Uterus (tissue), 4 donors: ENCODE results near the gene CFAP161. TPM values are rescaled to one million over a fixed set of nuclear protein-coding genes. Genes with fewer than 3 reads are reported as not detected.

Source experiments
- DNase-seq, 2 donors: peaks; one replicate each; pipeline ENCODE4 v3.0.0-alpha.2; 2019 to 2020
- H3K27ac ChIP-seq, 2 donors: fragments of 200-600 bp; sonication (generic); 1 replicate in 1 of 2; 2 replicates in 1 of 2; pipeline ENCODE4 v1.5.1; 2016 to 2018
- H3K27me3 ChIP-seq, 2 donors: fragments of 200-600 bp; sonication (generic); one replicate each; pipeline ENCODE4 v1.5.1; 2018 to 2019; ENCODE audit warnings: control low read depth in 1 of 2
- H3K36me3 ChIP-seq, 2 donors: fragments of 200-600 bp; sonication (generic); one replicate each; pipeline ENCODE4 v1.5.1; 2019; ENCODE audit warnings: control low read depth in 1 of 2
- H3K4me1 ChIP-seq, 2 donors: fragments of 200-600 bp; sonication (generic); one replicate each; pipeline ENCODE4 v1.5.1; 2018 to 2019; ENCODE audit warnings: control low read depth in 1 of 2
- H3K4me3 ChIP-seq, 2 donors: fragments of 200-600 bp; sonication (generic); 1 replicate in 1 of 2; 2 replicates in 1 of 2; pipeline ENCODE4 v1.5.1; 2018 to 2019; ENCODE audit warnings: mild to moderate bottlenecking in 1 of 2
- H3K9me3 ChIP-seq, 2 donors: fragments of 200-600 bp; sonication (generic); one replicate each; pipeline ENCODE4 v1.5.1; 2019; ENCODE audit warnings: control low read depth in 1 of 2
- POLR2A ChIP-seq, 2 donors: fragments of 450-650 bp; IDR thresholded peaks; one replicate each; pipeline ENCODE4 v1.6.1; 2016; ENCODE audit warnings: antibody characterized with exemption in 2 of 2, mild to moderate bottlenecking in 1 of 2, moderate library complexity in 1 of 2
- intact Hi-C: fragments of 100-400 bp; cut with DNase I; formaldehyde crosslinking; loops from one replicate; pipeline ENCODE4 v1.15.1; 2023; ENCODE audit warnings: low total_unique reads
- total RNA-seq, 4 donors: library from RNA; depleted of rRNA in 3 of 4; stranded (reverse); fragments of >200 nt in 3 of 4; gene quantifications; one replicate each; pipeline versions ENCODE4 v1.1.0 to v1.2.4, GENCODE V29; 2014 to 2023
- TF ChIP-seq, protein P1 (sequence below), 4 experiments: fragments of 200-600 bp in 2 of 4; fragments of 450-650 bp in 2 of 4; sonication (generic) in 2 of 4; IDR thresholded peaks; one replicate each; pipeline ENCODE4 v1.5.1; 2016 to 2019; ENCODE audit warnings: antibody characterized with exemption in 4 of 4, mild to moderate bottlenecking in 2 of 4, moderate library complexity in 1 of 4
- donor health status: DM: yes; HTN: yes; CAD: no.

Gene CFAP161
- total RNA-seq, 4 donors from 2014 or later: 2.8 to 3.3 TPM; not detected in 2

DNA sequence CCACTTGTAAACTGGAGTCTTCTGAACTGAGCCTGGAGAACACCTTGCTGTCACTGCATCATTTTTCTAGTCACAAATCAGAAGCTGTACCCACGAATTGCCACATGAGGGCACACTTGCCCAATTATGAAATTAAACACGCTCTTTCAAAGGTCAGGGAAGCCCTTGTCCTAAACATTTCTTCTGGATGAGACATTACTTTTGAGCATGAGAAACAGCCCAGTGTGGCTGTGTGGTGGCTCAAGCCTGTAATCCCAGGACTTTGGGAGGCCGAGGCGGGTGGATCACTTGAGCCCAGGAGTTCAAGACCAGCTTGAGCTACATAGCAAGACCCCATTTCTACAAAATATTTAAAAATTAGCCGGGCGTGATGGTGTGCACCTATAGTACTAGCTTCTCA, 27.5 kb upstream of the CFAP161 start:
- H3K27ac ChIP-seq: no peak overlapping the region
- H3K4me1 ChIP-seq: no peaks in the 10 kb centered on the region
- no peaks in the 10 kb centered on the region for H3K27me3 ChIP-seq
- no peak overlapping the region for H3K4me3 ChIP-seq
- peak; percentile 56 to 57 for DNase-seq
- no peaks in the 10 kb centered on the region for H3K9me3 ChIP-seq
- TF ChIP-seq POLR2A (IDR thresholded peaks at IDR 0.05): no peak
- TF ChIP-seq, protein P1, sequence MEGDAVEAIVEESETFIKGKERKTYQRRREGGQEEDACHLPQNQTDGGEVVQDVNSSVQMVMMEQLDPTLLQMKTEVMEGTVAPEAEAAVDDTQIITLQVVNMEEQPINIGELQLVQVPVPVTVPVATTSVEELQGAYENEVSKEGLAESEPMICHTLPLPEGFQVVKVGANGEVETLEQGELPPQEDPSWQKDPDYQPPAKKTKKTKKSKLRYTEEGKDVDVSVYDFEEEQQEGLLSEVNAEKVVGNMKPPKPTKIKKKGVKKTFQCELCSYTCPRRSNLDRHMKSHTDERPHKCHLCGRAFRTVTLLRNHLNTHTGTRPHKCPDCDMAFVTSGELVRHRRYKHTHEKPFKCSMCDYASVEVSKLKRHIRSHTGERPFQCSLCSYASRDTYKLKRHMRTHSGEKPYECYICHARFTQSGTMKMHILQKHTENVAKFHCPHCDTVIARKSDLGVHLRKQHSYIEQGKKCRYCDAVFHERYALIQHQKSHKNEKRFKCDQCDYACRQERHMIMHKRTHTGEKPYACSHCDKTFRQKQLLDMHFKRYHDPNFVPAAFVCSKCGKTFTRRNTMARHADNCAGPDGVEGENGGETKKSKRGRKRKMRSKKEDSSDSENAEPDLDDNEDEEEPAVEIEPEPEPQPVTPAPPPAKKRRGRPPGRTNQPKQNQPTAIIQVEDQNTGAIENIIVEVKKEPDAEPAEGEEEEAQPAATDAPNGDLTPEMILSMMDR (IDR thresholded peaks at IDR 0.05): peak; percentile 70 to 82 (median 75)
- intact Hi-C loops: loop anchor here (10.0 kb wide), 1 partner anchor 158 kb away; no protein-coding TSS in a partner anchor
- no peaks in the 10 kb centered on the region for H3K36me3 ChIP-seq

DNA sequence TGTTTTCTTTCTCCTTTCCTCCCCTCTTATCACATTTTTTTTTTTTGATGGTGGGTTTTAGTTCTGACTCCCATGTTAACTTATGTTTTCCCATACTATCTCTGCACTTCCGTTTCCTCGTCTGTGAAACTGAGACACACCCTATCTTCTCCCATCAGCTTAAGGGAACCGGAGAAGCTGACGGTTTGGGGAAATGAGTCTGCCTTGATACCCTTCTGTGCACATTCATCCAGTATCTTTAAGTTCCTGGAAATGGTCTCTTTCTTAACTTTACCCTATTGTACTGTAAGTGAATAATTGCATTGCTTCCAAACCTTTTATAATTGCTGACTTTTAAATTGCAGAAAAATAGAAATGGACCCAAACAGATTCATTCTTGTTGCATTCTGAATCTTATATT, 26.2 kb upstream of the CFAP161 start:
- TF ChIP-seq POLR2A (IDR thresholded peaks at IDR 0.05): no peak
- TF ChIP-seq, protein P1 (IDR thresholded peaks at IDR 0.05): no peak
- Histone ChIP-seq H3K4me3 (no peak overlapping the region), H3K36me3 (no peaks in the 10 kb centered on the region), H3K27ac (no peak overlapping the region), H3K27me3 (no peaks in the 10 kb centered on the region), H3K4me1 (no peaks in the 10 kb centered on the region), H3K9me3 (no peaks in the 10 kb centered on the region)
- no peak for DNase-seq
- intact Hi-C loops: loop anchor here (10.0 kb wide), 1 partner anchor 157 kb away; no protein-coding TSS in a partner anchor

DNA sequence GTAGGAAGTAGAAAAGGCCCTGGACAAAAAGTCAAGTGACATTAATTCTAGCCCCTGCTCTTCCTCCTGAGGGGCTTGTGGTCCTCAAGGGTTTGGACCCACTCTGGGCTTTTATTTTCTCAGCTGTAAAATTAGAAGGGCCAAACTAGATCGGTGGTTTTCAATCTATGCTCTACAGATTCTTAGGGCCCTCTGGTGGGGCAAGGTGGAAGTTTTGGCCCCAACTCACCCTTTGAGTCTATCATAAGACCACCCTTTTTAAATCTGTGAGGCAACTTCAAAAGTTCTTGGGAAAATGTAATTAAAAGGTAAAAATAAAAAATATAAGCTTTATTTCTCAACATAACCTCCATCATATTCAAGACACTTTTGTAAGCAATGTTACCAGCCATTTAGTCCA, 25.6 kb upstream of the CFAP161 start:
- H3K27ac ChIP-seq: no peak overlapping the region
- DNase-seq: no peak
- no peaks in the 10 kb centered on the region for H3K27me3 ChIP-seq
- no peak overlapping the region for H3K4me3 ChIP-seq
- no peaks in the 10 kb centered on the region for H3K9me3 ChIP-seq
- H3K4me1 ChIP-seq: no peaks in the 10 kb centered on the region
- TF ChIP-seq POLR2A (IDR thresholded peaks at IDR 0.05): no peak
- TF ChIP-seq, protein P1 (IDR thresholded peaks at IDR 0.05): peak in 3 of 4 experiments; percentile 20 to 24 (median 23)
- intact Hi-C loops: loop anchor here (10.0 kb wide), 1 partner anchor 156 kb away; no protein-coding TSS in a partner anchor
- no peaks in the 10 kb centered on the region for H3K36me3 ChIP-seq

DNA sequence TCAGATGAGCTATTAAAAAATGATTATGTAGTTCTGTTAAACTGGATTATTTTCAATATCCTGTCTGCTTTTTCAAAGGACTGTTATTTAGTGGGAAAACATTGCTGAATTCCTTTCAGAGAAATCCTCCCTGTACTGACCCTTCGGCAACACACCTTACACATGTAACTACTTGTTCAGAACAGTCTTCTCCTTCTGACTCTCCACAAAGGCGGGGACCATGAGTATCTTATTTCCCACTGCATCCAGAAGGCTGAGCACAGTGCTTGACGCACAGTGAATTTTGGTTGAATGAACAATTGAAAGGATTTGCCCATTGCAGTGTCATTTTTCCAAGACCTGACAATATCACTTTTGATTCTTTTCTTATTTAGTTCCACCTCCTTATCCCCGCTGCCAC, 23.1 kb upstream of the CFAP161 start:
- TF ChIP-seq, protein P1 (IDR thresholded peaks at IDR 0.05): no peak
- TF ChIP-seq POLR2A (IDR thresholded peaks at IDR 0.05): no peak
- Histone ChIP-seq H3K9me3 (no peaks in the 10 kb centered on the region), H3K36me3 (no peaks in the 10 kb centered on the region), H3K27me3 (no peaks in the 10 kb centered on the region), H3K4me3 (no peak overlapping the region), H3K27ac (peak overlapping the region in 1 of 2 donors; percentile 33), H3K4me1 (no peaks in the 10 kb centered on the region)
- intact Hi-C loops: no loop called here
- no peak for DNase-seq

DNA sequence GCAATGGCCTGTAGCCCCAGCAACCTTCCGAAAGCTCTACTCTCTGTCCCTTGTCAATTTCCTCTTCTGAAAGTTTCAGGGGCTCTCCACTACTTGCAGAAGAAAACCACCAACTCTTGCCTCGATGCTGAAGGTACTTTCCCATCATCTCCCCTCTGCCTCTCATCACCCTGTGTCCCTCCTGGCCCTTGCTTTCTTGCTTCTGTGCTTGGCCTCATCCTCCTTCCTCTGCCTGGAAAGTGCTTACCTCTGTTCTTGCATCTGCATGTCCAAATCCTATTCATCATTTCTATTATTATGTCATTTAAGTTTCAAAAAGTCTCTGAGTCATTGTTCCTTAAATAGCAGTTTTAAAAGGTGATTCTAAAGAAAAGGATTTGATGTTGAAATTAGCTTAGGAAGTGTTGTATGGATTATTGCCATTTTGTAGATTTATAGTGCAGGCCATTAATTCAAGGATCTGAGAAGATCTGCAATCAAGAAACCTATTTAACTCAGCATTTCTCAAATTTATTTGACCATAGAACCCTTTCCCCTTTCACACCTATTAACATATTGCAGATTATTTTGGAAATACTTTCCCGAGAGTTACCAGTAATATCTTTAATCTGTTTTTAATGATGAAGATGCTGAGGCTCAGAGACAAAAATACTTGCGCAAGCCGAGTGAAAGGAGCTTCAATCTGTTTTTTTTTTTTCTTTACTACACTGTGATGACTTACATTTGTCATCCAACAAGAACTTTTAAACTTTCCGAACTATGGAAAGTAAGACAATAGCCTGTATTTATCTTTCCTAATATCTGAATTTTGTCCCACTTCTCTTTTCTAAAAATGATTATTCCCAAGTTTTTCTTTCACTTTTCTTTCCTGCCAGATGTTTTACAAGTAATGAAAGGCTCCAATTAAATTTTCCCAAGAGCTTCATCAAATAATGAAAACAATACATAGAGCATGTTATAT, 22.3 kb upstream of the CFAP161 start:
- Histone ChIP-seq H3K27ac (peak overlapping the region; percentile 8 to 35), H3K9me3 (no peaks in the 10 kb centered on the region), H3K27me3 (no peaks in the 10 kb centered on the region), H3K36me3 (no peaks in the 10 kb centered on the region), H3K4me3 (no peak overlapping the region), H3K4me1 (no peaks in the 10 kb centered on the region)
- DNase-seq: peak in 1 of 2 donors; percentile 44
- intact Hi-C loops: no loop called here
- no peak for TF ChIP-seq POLR2A (IDR thresholded peaks at IDR 0.05)
- TF ChIP-seq, protein P1 (IDR thresholded peaks at IDR 0.05): no peak
